HG02973 (cell line): ENCODE results near the gene NPAS2.

Experiments
- ATAC-seq: cut with Tn5 transposase; IDR thresholded peaks from one replicate; pipeline ENCODE4 v1.9.1; 2021; ENCODE audit warnings: moderate library complexity; ENCODE audit not compliant: unreplicated experiment

The NPAS2 gene

DNA sequence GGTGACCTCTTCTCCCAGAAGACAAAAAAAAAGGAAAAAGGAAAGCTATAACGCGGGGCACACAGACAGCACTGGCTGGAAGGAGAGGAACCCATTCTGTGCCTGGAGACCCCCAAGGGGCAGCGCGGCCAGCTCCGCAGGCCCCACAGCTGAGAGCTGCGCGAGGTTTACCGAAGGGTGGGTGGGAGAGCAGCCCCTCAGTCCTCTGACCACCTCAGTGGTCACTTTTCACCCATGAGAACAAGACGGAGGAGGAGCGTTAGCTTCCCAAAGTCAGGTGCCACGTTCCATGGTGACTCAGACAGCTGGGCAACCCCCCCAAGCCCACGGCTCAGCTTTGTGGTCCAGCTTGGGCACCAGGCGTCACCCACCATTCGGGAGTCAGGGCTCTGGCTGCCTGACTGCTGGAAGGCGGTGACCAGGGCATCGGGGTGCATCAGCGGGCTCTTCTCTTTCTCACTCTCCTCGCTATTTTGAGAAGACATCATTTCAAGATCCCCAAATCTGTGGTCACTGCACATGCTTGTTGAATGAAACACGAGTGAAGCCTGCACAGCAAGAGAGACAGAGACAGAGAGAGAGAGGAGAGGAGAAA is 217.3 kb downstream of the NPAS2 start:
- ATAC-seq = no peak

DNA sequence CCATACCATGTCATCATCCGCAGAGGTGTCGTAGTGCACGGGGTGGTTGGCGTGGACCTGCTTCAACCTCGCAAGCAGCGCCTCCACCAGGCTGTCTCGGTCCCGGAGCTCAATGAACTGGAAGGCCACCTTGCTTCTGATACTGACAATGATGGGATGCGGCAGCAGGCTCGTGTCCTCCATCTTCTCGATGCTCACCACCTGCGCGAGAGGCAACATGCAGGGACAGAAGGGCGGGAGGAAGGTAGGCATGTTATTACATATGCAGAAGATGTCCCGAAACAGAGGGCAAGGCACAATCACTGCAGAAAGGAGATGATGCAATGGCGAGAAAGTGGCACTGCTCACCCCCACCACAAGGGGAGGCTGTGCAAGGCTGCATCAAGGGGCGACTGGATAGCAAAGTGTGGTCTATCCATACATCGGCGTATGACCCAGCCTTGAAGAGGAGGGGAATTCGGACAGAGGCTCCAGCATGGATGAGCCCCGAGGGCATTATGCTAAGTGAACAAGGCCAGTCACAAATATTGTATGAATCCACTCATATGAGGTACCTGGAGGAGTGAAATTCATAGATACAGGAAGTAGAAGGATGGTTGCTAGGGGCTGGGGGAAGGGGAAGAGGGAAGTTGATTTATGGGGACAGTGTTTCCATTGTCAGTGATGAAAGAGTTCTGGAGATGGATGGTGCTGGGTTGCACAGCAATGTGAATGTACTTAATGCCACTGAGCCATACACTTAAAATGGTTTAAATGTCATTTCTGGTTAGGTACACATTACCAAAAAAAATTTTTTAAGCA is 218.7 kb downstream of the NPAS2 start:
- no peak for ATAC-seq

DNA sequence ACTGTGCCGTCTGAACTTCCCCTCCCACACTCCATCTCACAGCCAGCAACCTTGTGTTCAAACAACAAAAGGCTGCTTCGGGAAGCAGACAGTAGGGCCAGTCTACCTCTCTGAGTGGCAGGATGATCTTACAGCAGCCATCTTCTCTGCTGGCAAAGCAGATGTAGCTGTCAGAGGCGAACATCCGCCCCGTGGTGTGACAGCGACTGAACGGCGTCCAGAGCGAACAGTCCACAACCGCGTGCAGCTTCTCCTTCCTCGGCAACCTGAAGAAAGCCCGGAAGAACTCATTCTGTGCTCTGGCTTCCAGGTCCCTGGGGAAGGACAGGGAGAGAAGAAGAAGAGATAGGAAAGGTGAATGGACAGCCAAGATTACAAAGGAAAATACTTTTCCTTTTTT is 220.1 kb downstream of the NPAS2 start:
- ATAC-seq = no peak

DNA sequence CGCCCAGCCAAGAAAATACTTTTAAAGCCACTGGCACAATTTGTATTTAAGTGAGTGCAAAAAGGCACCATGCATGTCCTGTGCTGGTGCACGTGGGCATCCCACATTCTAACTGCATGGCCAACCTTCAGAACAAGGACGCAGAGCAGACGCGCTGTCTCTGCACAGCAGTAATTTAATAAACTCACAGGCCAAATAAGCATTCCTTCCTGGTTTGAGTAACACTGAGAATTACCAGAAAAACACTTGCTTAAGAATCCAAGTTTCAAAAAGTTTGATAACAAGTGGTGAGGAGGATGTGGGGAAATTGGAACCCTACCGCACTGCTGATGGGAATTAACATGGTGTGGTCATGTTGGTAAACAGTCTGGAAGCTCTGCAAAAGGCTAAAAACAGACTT is 220.8 kb downstream of the NPAS2 start:
- no peak for ATAC-seq

DNA sequence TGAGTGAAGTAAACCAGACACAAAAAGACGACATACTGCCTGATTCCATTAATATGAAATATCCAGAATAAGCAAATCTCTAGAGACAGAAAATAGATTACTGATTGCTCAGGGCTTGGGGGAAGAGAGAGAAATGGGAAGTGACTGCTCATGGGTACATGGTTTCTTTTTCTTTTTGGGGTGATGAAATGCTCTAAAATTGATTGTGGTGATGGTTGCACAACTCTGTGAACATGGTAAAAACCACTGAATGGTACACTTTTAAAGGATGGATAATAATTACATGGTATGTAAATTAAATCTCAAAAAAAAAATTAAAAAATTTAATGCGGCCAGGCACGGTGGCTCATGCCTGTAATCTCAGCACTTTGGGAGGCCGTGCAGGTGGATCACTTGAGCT is 221.5 kb downstream of the NPAS2 start:
- ATAC-seq = no peak

DNA sequence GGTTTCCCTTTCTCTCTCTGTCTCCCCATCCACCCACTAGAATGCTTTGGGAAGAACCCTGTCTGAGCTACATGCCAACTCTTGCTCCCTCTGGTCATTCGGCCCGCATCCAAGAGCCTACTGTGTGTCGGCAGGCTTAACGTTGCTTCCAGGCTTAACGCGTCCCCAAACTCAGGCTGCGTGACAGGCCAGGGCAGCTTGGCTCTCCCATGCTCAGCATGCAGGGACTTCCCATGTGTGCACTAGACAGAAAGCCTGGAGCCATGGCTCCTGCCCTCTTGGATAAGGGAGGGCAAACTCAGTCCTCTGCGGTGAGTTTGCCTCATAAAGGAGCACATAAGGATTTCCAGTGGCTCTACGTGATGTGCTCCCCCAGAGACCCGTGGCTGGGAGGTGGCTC is 225.4 kb downstream of the NPAS2 start:
- no peak for ATAC-seq
